ENCODE results near the gene KNDC1. TPM values are rescaled to one million over a fixed set of nuclear protein-coding genes. Genes with fewer than 3 reads are reported as not detected.

The KNDC1 gene
- polyA plus RNA-seq, 1 donor from 2014 or later = 4.3 TPM

DNA sequence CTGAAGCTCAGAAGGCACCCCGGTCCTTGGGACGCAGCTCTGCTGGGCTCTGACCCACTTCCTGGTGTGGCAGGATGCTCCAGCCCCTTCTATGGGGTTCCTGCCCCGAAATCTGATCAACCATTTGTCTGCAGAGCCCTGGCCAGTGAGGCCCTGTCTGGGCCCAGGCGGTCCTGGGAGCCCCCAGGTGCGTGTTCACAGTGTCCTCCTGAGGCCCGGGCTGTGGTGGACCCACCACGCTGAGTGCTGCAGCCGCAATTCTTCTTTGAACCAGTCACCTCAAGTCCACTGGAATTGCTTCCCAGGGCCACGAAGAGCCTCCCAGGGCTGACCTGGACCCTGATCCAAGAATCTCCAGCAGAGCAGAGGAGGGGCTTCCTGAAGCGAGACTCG, 19.1 kb downstream of the KNDC1 start:
- H3K27me3 ChIP-seq (ENCODE audit: insufficient read depth, low read depth, low read length) = no peaks in the 10 kb centered on the region

DNA sequence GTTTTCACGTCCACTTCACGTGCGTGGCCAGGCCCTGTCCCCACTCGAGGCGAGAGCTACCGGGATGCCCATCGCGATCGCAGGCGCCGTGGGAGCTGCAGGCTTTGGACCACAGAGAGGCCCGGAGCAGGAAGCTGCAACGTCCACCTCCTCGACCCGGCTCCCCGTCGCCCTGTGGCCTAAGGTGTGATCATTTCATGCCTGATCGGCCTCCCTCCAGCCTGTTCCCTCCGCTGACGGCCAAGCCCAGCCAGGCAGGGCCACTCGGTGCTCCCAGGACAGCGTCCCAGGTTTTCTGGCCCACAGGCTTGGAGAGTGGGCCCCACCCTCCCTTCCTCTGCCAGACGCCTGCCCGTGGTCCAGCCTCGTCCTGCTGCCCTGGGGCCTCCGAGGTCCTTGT, 19.6 kb downstream of the KNDC1 start:
- TF ChIP-seq, protein P1, sequence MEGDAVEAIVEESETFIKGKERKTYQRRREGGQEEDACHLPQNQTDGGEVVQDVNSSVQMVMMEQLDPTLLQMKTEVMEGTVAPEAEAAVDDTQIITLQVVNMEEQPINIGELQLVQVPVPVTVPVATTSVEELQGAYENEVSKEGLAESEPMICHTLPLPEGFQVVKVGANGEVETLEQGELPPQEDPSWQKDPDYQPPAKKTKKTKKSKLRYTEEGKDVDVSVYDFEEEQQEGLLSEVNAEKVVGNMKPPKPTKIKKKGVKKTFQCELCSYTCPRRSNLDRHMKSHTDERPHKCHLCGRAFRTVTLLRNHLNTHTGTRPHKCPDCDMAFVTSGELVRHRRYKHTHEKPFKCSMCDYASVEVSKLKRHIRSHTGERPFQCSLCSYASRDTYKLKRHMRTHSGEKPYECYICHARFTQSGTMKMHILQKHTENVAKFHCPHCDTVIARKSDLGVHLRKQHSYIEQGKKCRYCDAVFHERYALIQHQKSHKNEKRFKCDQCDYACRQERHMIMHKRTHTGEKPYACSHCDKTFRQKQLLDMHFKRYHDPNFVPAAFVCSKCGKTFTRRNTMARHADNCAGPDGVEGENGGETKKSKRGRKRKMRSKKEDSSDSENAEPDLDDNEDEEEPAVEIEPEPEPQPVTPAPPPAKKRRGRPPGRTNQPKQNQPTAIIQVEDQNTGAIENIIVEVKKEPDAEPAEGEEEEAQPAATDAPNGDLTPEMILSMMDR (IDR thresholded peaks at IDR 0.05; ENCODE audit: poor library complexity, severe bottlenecking) = no peak
- no peak for TF ChIP-seq MXI1 (conservative IDR thresholded peaks at IDR 0.05; ENCODE audit: poor library complexity, severe bottlenecking)
- no peak for TF ChIP-seq POLR2AphosphoS5 (IDR thresholded peaks at IDR 0.05)
- no peak for TF ChIP-seq RAD21 (conservative IDR thresholded peaks at IDR 0.05)
- TF ChIP-seq EP300 (conservative IDR thresholded peaks at IDR 0.05; ENCODE audit: poor library complexity, severe bottlenecking) = no peak
- no peak for TF ChIP-seq EZH2 (IDR thresholded peaks at IDR 0.05; ENCODE audit: borderline replicate concordance, insufficient read depth, low read length, poor library complexity, severe bottlenecking)
- TF ChIP-seq, protein P2, sequence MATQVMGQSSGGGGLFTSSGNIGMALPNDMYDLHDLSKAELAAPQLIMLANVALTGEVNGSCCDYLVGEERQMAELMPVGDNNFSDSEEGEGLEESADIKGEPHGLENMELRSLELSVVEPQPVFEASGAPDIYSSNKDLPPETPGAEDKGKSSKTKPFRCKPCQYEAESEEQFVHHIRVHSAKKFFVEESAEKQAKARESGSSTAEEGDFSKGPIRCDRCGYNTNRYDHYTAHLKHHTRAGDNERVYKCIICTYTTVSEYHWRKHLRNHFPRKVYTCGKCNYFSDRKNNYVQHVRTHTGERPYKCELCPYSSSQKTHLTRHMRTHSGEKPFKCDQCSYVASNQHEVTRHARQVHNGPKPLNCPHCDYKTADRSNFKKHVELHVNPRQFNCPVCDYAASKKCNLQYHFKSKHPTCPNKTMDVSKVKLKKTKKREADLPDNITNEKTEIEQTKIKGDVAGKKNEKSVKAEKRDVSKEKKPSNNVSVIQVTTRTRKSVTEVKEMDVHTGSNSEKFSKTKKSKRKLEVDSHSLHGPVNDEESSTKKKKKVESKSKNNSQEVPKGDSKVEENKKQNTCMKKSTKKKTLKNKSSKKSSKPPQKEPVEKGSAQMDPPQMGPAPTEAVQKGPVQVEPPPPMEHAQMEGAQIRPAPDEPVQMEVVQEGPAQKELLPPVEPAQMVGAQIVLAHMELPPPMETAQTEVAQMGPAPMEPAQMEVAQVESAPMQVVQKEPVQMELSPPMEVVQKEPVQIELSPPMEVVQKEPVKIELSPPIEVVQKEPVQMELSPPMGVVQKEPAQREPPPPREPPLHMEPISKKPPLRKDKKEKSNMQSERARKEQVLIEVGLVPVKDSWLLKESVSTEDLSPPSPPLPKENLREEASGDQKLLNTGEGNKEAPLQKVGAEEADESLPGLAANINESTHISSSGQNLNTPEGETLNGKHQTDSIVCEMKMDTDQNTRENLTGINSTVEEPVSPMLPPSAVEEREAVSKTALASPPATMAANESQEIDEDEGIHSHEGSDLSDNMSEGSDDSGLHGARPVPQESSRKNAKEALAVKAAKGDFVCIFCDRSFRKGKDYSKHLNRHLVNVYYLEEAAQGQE (IDR thresholded peaks at IDR 0.05; ENCODE audit: borderline replicate concordance) = no peak
- TF ChIP-seq SMC3 (conservative IDR thresholded peaks at IDR 0.05; ENCODE audit: poor library complexity) = no peak
- no peak for TF ChIP-seq TAF1 (IDR thresholded peaks at IDR 0.05; ENCODE audit: low read depth)
- Histone ChIP-seq H3K27ac (ENCODE audit: low read length) (no peak overlapping the region), H3K9me2 (ENCODE audit: insufficient read depth, low read length) (no peaks in the 10 kb centered on the region), H4K20me1 (ENCODE audit: insufficient read depth) (no peaks in the 10 kb centered on the region), H2AFZ (ENCODE audit: low read depth, low read length) (no peak overlapping the region), H3K4me2 (ENCODE audit: low read length) (no peak overlapping the region), H3F3A (ENCODE audit: insufficient read depth, low read length, poor library complexity, severe bottlenecking) (no peaks in the 10 kb centered on the region), H3K27me3 (ENCODE audit: insufficient read depth, low read depth, low read length) (no peaks in the 10 kb centered on the region), H3K9ac (ENCODE audit: low read length) (no peak overlapping the region), H3K79me2 (replicated peaks; ENCODE audit: insufficient read depth, low read length) (no peaks in the 10 kb centered on the region), H3K9me3 (ENCODE audit: low read length) (no peaks in the 10 kb centered on the region), H3K4me3 (ENCODE audit: low read length) (no peak overlapping the region), H3K36me3 (ENCODE audit: insufficient read depth, low read length) (no peaks in the 10 kb centered on the region)

More for the DNA sequence above, 19.1 kb downstream of the KNDC1 start:
- no peak overlapping the region for H3K4me3 ChIP-seq (ENCODE audit: low read length)
- H2AFZ ChIP-seq (ENCODE audit: low read depth, low read length) = no peak overlapping the region
- H3K4me2 ChIP-seq (ENCODE audit: low read length) = no peak overlapping the region
- no peaks in the 10 kb centered on the region for H3K9me2 ChIP-seq (ENCODE audit: insufficient read depth, low read length)
- H4K20me1 ChIP-seq (ENCODE audit: insufficient read depth) = no peaks in the 10 kb centered on the region
- H3K9ac ChIP-seq (ENCODE audit: low read length) = no peak overlapping the region
- H3F3A ChIP-seq (ENCODE audit: insufficient read depth, low read length, poor library complexity, severe bottlenecking) = no peaks in the 10 kb centered on the region
- no peak overlapping the region for H3K27ac ChIP-seq (ENCODE audit: low read length)
- no peak for TF ChIP-seq TAF1 (IDR thresholded peaks at IDR 0.05; ENCODE audit: low read depth)
- TF ChIP-seq, protein P1 (IDR thresholded peaks at IDR 0.05; ENCODE audit: poor library complexity, severe bottlenecking) = no peak
- no peak for TF ChIP-seq RAD21 (conservative IDR thresholded peaks at IDR 0.05)
- TF ChIP-seq EP300 (conservative IDR thresholded peaks at IDR 0.05; ENCODE audit: poor library complexity, severe bottlenecking) = no peak
- no peak for TF ChIP-seq POLR2AphosphoS5 (IDR thresholded peaks at IDR 0.05)
- TF ChIP-seq, protein P2 (IDR thresholded peaks at IDR 0.05; ENCODE audit: borderline replicate concordance) = no peak
- TF ChIP-seq SMC3 (conservative IDR thresholded peaks at IDR 0.05; ENCODE audit: poor library complexity) = no peak
- TF ChIP-seq MXI1 (conservative IDR thresholded peaks at IDR 0.05; ENCODE audit: poor library complexity, severe bottlenecking) = no peak
- no peak for TF ChIP-seq EZH2 (IDR thresholded peaks at IDR 0.05; ENCODE audit: borderline replicate concordance, insufficient read depth, low read length, poor library complexity, severe bottlenecking)
- no peaks in the 10 kb centered on the region for H3K79me2 ChIP-seq (replicated peaks; ENCODE audit: insufficient read depth, low read length)
- no peaks in the 10 kb centered on the region for H3K36me3 ChIP-seq (ENCODE audit: insufficient read depth, low read length)
- H3K9me3 ChIP-seq (ENCODE audit: low read length) = no peaks in the 10 kb centered on the region
